ENCODE measurements around the gene CYP19A1. TPM values are rescaled to one million over a fixed set of nuclear protein-coding genes. Genes with fewer than 3 reads are reported as not detected.

Gene CYP19A1
- total and polyA plus RNA-seq, 9 of the 15 experiments (the other 6 are each of a cell fraction or from before 2014, with no cell fraction given), result 0.16 to 0.63 (median 0.47) TPM; not detected in 3

DNA sequence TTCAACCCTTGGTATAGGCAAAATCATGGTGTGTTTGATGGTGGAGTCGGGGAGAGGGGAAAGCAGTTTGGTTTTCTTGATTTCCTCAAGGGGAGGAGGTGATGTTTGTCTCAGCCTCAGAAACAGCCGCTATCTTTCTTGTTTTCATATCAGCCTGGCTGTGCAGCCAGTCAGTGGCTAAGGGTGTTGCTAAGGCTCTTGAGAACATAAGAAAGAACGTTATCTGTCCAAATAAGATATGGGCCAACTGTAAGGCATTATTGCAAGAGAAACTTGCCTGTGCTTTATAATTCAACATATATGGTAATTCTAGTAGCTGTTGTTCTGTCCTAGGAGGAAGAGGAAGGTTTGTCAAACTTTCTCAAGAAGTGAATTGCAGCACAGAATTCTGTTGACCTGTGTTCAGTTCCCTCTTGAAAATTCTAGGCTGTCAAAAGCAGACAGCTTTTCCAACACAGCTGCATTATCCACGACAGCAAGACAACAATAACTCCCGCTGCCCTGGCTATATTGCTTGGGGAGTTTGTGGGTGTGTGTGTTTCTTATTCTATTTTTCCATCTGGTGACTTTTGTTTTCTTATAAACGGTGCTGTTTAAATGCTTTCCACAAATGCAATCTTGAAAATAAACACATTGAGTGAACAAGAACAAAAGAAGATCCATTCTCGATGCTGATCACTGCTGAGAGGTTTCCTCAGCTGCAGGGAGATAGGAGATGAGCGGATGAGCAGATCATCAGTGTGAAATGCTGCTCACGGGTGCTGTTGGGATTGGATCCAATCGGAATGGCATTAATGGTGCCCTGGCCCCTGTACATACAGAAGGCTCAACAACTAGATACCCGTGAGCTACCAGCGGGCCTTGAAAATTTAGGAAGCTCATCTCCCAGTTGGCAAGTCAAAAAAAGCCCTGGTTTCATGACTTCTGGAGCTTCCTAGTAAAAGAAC, 152.9 kb downstream of the CYP19A1 start (continued):
- TF ChIP-seq ZNF436 (CRISPR knock-in tag; IDR thresholded peaks at IDR 0.05) (no peak), PTRF (tag; IDR thresholded peaks at IDR 0.05) (no peak), SREBF2 (CRISPR knock-in tag; IDR thresholded peaks at IDR 0.05) (no peak), POLR2B (IDR thresholded peaks at IDR 0.05; ENCODE audit: low read depth, partially characterized antibody) (no peak), RAD51 (IDR thresholded peaks at IDR 0.05; ENCODE audit: borderline replicate concordance, low read depth) (no peak), XRCC4 (IDR thresholded peaks at IDR 0.05; ENCODE audit: extremely low read depth, insufficient read depth, insufficient read length) (no peak), HEY1 (CRISPR knock-in tag; IDR thresholded peaks at IDR 0.05; ENCODE audit: borderline replicate concordance) (no peak), ZKSCAN8 (CRISPR knock-in tag; IDR thresholded peaks at IDR 0.05) (no peak), MEF2D (tag; conservative IDR thresholded peaks at IDR 0.05; ENCODE audit: low read depth) (no peak), TBP (optimal IDR thresholded peaks at IDR 0.05; ENCODE audit: low read depth, low read length) (no peak), RBM39 (optimal IDR thresholded peaks at IDR 0.05; ENCODE audit: low read depth, low read length) (no peak), ZNF134 (CRISPR knock-in tag; conservative IDR thresholded peaks at IDR 0.05) (no peak), ZNF717 (CRISPR knock-in tag; IDR thresholded peaks at IDR 0.05) (no peak), NUFIP1 (IDR thresholded peaks at IDR 0.05; ENCODE audit: partially characterized antibody) (no peak), EHMT2 (IDR thresholded peaks at IDR 0.05) (peak; percentile 68), SMAD3 (CRISPR knock-in tag; conservative IDR thresholded peaks at IDR 0.05) (no peak), ZEB2 (IDR thresholded peaks at IDR 0.05) (no peak), BCL6 (CRISPR knock-in tag; IDR thresholded peaks at IDR 0.05) (no peak), LEF1 (IDR thresholded peaks at IDR 0.05) (0 out of 2 replicates have a peak, but pooled peaks have one; percentile 37), ZNF699 (CRISPR knock-in tag; IDR thresholded peaks at IDR 0.05; ENCODE audit: insufficient replicate concordance) (no peak)
- TF ChIP-seq, protein P1, sequence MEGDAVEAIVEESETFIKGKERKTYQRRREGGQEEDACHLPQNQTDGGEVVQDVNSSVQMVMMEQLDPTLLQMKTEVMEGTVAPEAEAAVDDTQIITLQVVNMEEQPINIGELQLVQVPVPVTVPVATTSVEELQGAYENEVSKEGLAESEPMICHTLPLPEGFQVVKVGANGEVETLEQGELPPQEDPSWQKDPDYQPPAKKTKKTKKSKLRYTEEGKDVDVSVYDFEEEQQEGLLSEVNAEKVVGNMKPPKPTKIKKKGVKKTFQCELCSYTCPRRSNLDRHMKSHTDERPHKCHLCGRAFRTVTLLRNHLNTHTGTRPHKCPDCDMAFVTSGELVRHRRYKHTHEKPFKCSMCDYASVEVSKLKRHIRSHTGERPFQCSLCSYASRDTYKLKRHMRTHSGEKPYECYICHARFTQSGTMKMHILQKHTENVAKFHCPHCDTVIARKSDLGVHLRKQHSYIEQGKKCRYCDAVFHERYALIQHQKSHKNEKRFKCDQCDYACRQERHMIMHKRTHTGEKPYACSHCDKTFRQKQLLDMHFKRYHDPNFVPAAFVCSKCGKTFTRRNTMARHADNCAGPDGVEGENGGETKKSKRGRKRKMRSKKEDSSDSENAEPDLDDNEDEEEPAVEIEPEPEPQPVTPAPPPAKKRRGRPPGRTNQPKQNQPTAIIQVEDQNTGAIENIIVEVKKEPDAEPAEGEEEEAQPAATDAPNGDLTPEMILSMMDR (IDR thresholded peaks at IDR 0.05 in 2 of 3, conservative IDR thresholded peaks at IDR 0.05 in 1 of 3; ENCODE audit: insufficient read depth in 2 of 3, low read depth in 1 of 3, low read length in 3 of 3), result no peak
- TF ChIP-seq, protein P2, sequence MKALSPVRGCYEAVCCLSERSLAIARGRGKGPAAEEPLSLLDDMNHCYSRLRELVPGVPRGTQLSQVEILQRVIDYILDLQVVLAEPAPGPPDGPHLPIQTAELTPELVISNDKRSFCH (CRISPR knock-in tag; IDR thresholded peaks at IDR 0.05), result no peak
- TF ChIP-seq, protein P2 (tag; IDR thresholded peaks at IDR 0.05), result no peak
- TF ChIP-seq, protein P3, sequence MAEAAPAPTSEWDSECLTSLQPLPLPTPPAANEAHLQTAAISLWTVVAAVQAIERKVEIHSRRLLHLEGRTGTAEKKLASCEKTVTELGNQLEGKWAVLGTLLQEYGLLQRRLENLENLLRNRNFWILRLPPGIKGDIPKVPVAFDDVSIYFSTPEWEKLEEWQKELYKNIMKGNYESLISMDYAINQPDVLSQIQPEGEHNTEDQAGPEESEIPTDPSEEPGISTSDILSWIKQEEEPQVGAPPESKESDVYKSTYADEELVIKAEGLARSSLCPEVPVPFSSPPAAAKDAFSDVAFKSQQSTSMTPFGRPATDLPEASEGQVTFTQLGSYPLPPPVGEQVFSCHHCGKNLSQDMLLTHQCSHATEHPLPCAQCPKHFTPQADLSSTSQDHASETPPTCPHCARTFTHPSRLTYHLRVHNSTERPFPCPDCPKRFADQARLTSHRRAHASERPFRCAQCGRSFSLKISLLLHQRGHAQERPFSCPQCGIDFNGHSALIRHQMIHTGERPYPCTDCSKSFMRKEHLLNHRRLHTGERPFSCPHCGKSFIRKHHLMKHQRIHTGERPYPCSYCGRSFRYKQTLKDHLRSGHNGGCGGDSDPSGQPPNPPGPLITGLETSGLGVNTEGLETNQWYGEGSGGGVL (CRISPR knock-in tag; IDR thresholded peaks at IDR 0.05), result no peak

Measured in K562 (cell line).